ENCODE results near the gene PLEKHA8.
"Not testable (repeated sequence)": the region's sequence is repeated elsewhere in the genome, so short reads cannot be mapped to it uniquely, and the experiment has no call there.

The PLEKHA8 gene

GRCh38 chr7:30032310-30033125 lies 4.3 kb downstream of the PLEKHA8 start:
- H3K27me3 Mint-ChIP-seq, result no peaks in the 10 kb centered on the region
- no peak for ATAC-seq
- H3K4me3 Mint-ChIP-seq, result no peak overlapping the region
- no peaks in the 10 kb centered on the region for H3K36me3 Mint-ChIP-seq (ENCODE audit: low read depth)
- H3K4me1 Mint-ChIP-seq, result peaks cover 7% of the 10 kb centered on the region
- no peak for DNase-seq
- H3K27ac Mint-ChIP-seq, result no peak overlapping the region
- H3K9me3 Mint-ChIP-seq, result no peaks in the 10 kb centered on the region

GRCh38 chr7:30034501-30034900 lies 6.3 kb downstream of the PLEKHA8 start:
- H3K9me3 Mint-ChIP-seq, result no peaks in the 10 kb centered on the region
- no peak for DNase-seq
- no peak for ATAC-seq
- no peaks in the 10 kb centered on the region for H3K36me3 Mint-ChIP-seq (ENCODE audit: low read depth)
- H3K4me1 Mint-ChIP-seq, result peaks cover 3% of the 10 kb centered on the region
- peaks cover 2% of the 10 kb centered on the region for H3K27me3 Mint-ChIP-seq
- no peak overlapping the region for H3K4me3 Mint-ChIP-seq
- H3K27ac Mint-ChIP-seq, result no peak overlapping the region

- no peak for ATAC-seq
- H3K9me3 Mint-ChIP-seq, result no peaks in the 10 kb centered on the region
- no peak overlapping the region for H3K4me3 Mint-ChIP-seq
- H3K36me3 Mint-ChIP-seq (ENCODE audit: low read depth), result no peaks in the 10 kb centered on the region
- no peak for DNase-seq
- H3K27ac Mint-ChIP-seq, result no peak overlapping the region
- H3K27me3 Mint-ChIP-seq, result peaks cover 2% of the 10 kb centered on the region
- peaks cover 8% of the 10 kb centered on the region for H3K4me1 Mint-ChIP-seq
Observed at GRCh38 chr7:30036220-30036619, 8.0 kb downstream of the PLEKHA8 start.

- no peak overlapping the region for H3K27ac Mint-ChIP-seq
- peaks cover 5% of the 10 kb centered on the region for H3K4me1 Mint-ChIP-seq
- DNase-seq, result no peak
- no peaks in the 10 kb centered on the region for H3K36me3 Mint-ChIP-seq (ENCODE audit: low read depth)
- H3K9me3 Mint-ChIP-seq, result no peaks in the 10 kb centered on the region
- H3K4me3 Mint-ChIP-seq, result no peak overlapping the region
- ATAC-seq, result no peak
- peaks cover 2% of the 10 kb centered on the region for H3K27me3 Mint-ChIP-seq
Observed at GRCh38 chr7:30038196-30038980, 10.2 kb downstream of the PLEKHA8 start.

GRCh38 chr7:30040938-30041337 lies 12.7 kb downstream of the PLEKHA8 start:
- peaks cover 2% of the 10 kb centered on the region for H3K27me3 Mint-ChIP-seq
- H3K36me3 Mint-ChIP-seq (ENCODE audit: low read depth), result peaks cover 6% of the 10 kb centered on the region
- no peaks in the 10 kb centered on the region for H3K9me3 Mint-ChIP-seq
- no peak for ATAC-seq
- H3K4me3 Mint-ChIP-seq, result no peak overlapping the region
- peaks cover 5% of the 10 kb centered on the region for H3K4me1 Mint-ChIP-seq
- no peak for DNase-seq
- H3K27ac Mint-ChIP-seq, result no peak overlapping the region

- DNase-seq (no peak), ATAC-seq (no peak)
- Mint-ChIP-seq H3K9me3 (no peaks in the 10 kb centered on the region), H3K27me3 (peaks cover 2% of the 10 kb centered on the region), H3K36me3 (ENCODE audit: low read depth) (peaks cover 8% of the 10 kb centered on the region), H3K4me3 (no peak overlapping the region), H3K4me1 (peaks cover 5% of the 10 kb centered on the region), H3K27ac (no peak overlapping the region)
Observed at GRCh38 chr7:30041526-30042269, 13.5 kb downstream of the PLEKHA8 start.

- Mint-ChIP-seq H3K36me3 (ENCODE audit: low read depth) (peaks cover 15% of the 10 kb centered on the region), H3K4me3 (no peak overlapping the region), H3K27me3 (no peaks in the 10 kb centered on the region), H3K9me3 (no peaks in the 10 kb centered on the region), H3K27ac (no peak overlapping the region), H3K4me1 (no peaks in the 10 kb centered on the region)
- ATAC-seq (no peak), DNase-seq (no peak)
Observed at GRCh38 chr7:30046127-30046770, 18.0 kb downstream of the PLEKHA8 start.

GRCh38 chr7:30047124-30047523 lies 18.9 kb downstream of the PLEKHA8 start:
- no peak overlapping the region for H3K4me3 Mint-ChIP-seq
- ATAC-seq (no peak), DNase-seq (no peak)
- H3K36me3 Mint-ChIP-seq (ENCODE audit: low read depth), result peaks cover 15% of the 10 kb centered on the region
- no peaks in the 10 kb centered on the region for H3K9me3 Mint-ChIP-seq
- H3K4me1 Mint-ChIP-seq, result no peaks in the 10 kb centered on the region
- H3K27me3 Mint-ChIP-seq, result no peaks in the 10 kb centered on the region
- H3K27ac Mint-ChIP-seq, result no peak overlapping the region

GRCh38 chr7:30048582-30048981 lies 20.4 kb downstream of the PLEKHA8 start:
- Mint-ChIP-seq H3K27ac (no peak overlapping the region), H3K27me3 (no peaks in the 10 kb centered on the region), H3K36me3 (ENCODE audit: low read depth) (peaks cover 15% of the 10 kb centered on the region), H3K4me3 (no peak overlapping the region), H3K4me1 (no peaks in the 10 kb centered on the region), H3K9me3 (no peaks in the 10 kb centered on the region)
- DNase-seq (no peak), ATAC-seq (no peak)

- H3K9me3 Mint-ChIP-seq, result no peaks in the 10 kb centered on the region
- no peaks in the 10 kb centered on the region for H3K4me1 Mint-ChIP-seq
- ATAC-seq (no peak), DNase-seq (no peak)
- no peaks in the 10 kb centered on the region for H3K27me3 Mint-ChIP-seq
- H3K36me3 Mint-ChIP-seq (ENCODE audit: low read depth), result peaks cover 15% of the 10 kb centered on the region
- H3K27ac Mint-ChIP-seq, result no peak overlapping the region
- H3K4me3 Mint-ChIP-seq, result no peak overlapping the region
Observed at GRCh38 chr7:30049173-30049572, 21.0 kb downstream of the PLEKHA8 start.

GRCh38 chr7:30053068-30053467 lies 24.9 kb downstream of the PLEKHA8 start:
- Mint-ChIP-seq H3K36me3 (ENCODE audit: low read depth) (peaks cover 17% of the 10 kb centered on the region), H3K4me1 (no peaks in the 10 kb centered on the region), H3K9me3 (no peaks in the 10 kb centered on the region), H3K27me3 (no peaks in the 10 kb centered on the region), H3K4me3 (no peak overlapping the region), H3K27ac (peak overlapping the region; percentile 8)
- ATAC-seq (no peak), DNase-seq (no peak)

GRCh38 chr7:30057741-30058140 lies 29.5 kb downstream of the PLEKHA8 start:
- H3K4me3 Mint-ChIP-seq, result no peak overlapping the region
- DNase-seq, result no peak
- ATAC-seq, result no peak
- H3K9me3 Mint-ChIP-seq, result no peaks in the 10 kb centered on the region
- no peak overlapping the region for H3K27ac Mint-ChIP-seq
- no peaks in the 10 kb centered on the region for H3K27me3 Mint-ChIP-seq
- H3K36me3 Mint-ChIP-seq (ENCODE audit: low read depth), result peaks cover 17% of the 10 kb centered on the region
- H3K4me1 Mint-ChIP-seq, result no peaks in the 10 kb centered on the region

- not testable (repeated sequence) for H3K4me1 Mint-ChIP-seq, H3K27ac Mint-ChIP-seq, H3K4me3 Mint-ChIP-seq, H3K9me3 Mint-ChIP-seq, H3K27me3 Mint-ChIP-seq
- ATAC-seq (peak; percentile 80), DNase-seq (peak; percentile 7)
- peaks cover 13% of the 10 kb centered on the region for H3K36me3 Mint-ChIP-seq (ENCODE audit: low read depth)
Observed at GRCh38 chr7:30061786-30062185, 33.6 kb downstream of the PLEKHA8 start.

- DNase-seq (no peak), ATAC-seq (no peak)
- Mint-ChIP-seq H3K27me3 (no peaks in the 10 kb centered on the region), H3K4me1 (no peaks in the 10 kb centered on the region), H3K4me3 (no peak overlapping the region), H3K36me3 (ENCODE audit: low read depth) (peaks cover 9% of the 10 kb centered on the region), H3K9me3 (no peaks in the 10 kb centered on the region), H3K27ac (no peak overlapping the region)
Observed at GRCh38 chr7:30062587-30062986, 34.4 kb downstream of the PLEKHA8 start.

Measured in activated naive CD8-positive, alpha-beta T cell treated with anti-CD3 and anti-CD28 coated beads, Interleukin-2, amount 50 U/mL, for 24 hours (primary cell).